GM12878 (cell line): Measurements from ENCODE around the gene HP1BP3. TPM values are rescaled to one million over a fixed set of nuclear protein-coding genes. Genes with fewer than 3 reads are reported as not detected.

ENCODE experiments used
- CBX5 ChIP-seq: sonication (generic); IDR thresholded peaks from 2 replicates; pipeline ENCODE4 v1.6.1; 2016; ENCODE audit warnings: low read depth, moderate library complexity, mild to moderate bottlenecking, inconsistent platforms
- E4F1 ChIP-seq: fragments of 450-650 bp; IDR thresholded peaks from 2 replicates; pipeline ENCODE4 v1.6.1; 2018; ENCODE audit warnings: borderline replicate concordance, mild to moderate bottlenecking; ENCODE audit not compliant: partially characterized antibody
- MEF2A ChIP-seq: IDR thresholded peaks from 2 replicates; pipeline ENCODE4 v1.6.1; 2011; ENCODE audit warnings: low read depth, mild to moderate bottlenecking, low read length, moderate library complexity; ENCODE audit not compliant: insufficient read depth
- NBN ChIP-seq: fragments of 450-650 bp; IDR thresholded peaks from 2 replicates; pipeline ENCODE4 v1.6.1; 2016
- NFYA ChIP-seq: IDR thresholded peaks from 2 replicates; pipeline ENCODE4 v1.6.1; 2011; ENCODE audit warnings: low read depth, mild to moderate bottlenecking, low read length, improper control_type of control experiment, borderline replicate concordance
- NKRF ChIP-seq: fragments of 450-650 bp; conservative IDR thresholded peaks from 2 replicates; pipeline ENCODE4 v1.6.1; 2017; ENCODE audit warnings: mild to moderate bottlenecking, moderate library complexity
- PRDM15 ChIP-seq: fragments of 450-650 bp; formaldehyde crosslinking; IDR thresholded peaks from 2 replicates; pipeline ENCODE4 v1.4.0; 2020; ENCODE audit warnings: mild to moderate bottlenecking, moderate library complexity
- RAD21 ChIP-seq: IDR thresholded peaks from 2 replicates; pipeline ENCODE4 v1.6.1; 2011; ENCODE audit warnings: mild to moderate bottlenecking, low read depth, low read length, moderate library complexity; ENCODE audit not compliant: insufficient read depth
- SIX5 ChIP-seq: IDR thresholded peaks from 2 replicates; pipeline ENCODE4 v1.6.1; 2011; ENCODE audit warnings: mild to moderate bottlenecking, low read depth, low read length, moderate library complexity; ENCODE audit not compliant: severe bottlenecking
- SKIL ChIP-seq: fragments of 450-650 bp; IDR thresholded peaks from 2 replicates; pipeline ENCODE4 v1.6.1; 2017; ENCODE audit warnings: mild to moderate bottlenecking, low read depth, inconsistent platforms; ENCODE audit not compliant: poor library complexity, severe bottlenecking
- SUZ12 ChIP-seq: fragments of 200-600 bp; sonication (generic); IDR thresholded peaks from one replicate; pipeline ENCODE4 v1.6.1; 2018; ENCODE audit warnings: antibody characterized with exemption, mild to moderate bottlenecking; ENCODE audit not compliant: unreplicated experiment
- ZBTB4 ChIP-seq: fragments of 450-650 bp; formaldehyde crosslinking; IDR thresholded peaks from 2 replicates; pipeline ENCODE4 v1.4.0; 2022; ENCODE audit warnings: mild to moderate bottlenecking, moderate library complexity
- ZNF207 ChIP-seq: fragments of 450-650 bp; IDR thresholded peaks from 2 replicates; pipeline ENCODE4 v1.6.1; 2014; ENCODE audit warnings: antibody characterized with exemption, mild to moderate bottlenecking, borderline replicate concordance
- ZNF622 ChIP-seq: fragments of 450-650 bp; IDR thresholded peaks from 2 replicates; pipeline ENCODE4 v1.6.1; 2017; ENCODE audit warnings: mild to moderate bottlenecking, inconsistent platforms
- polyA plus RNA-seq, 11 experiments: library from polyadenylated mRNA; depleted of rRNA in 4 of 11; unstranded in 6 of 11; stranded (reverse) in 5 of 11; fragments of >200 nt; fragmentation: Nextera tagmentation in 4 of 11; fragmentation: Illumina TruSeq in 1 of 11; extraction: Ambion mirVana in 4 of 11; extraction: Trizol in 1 of 11; gene quantifications; 1 replicate in 1 of 11; 2 replicates in 10 of 11; pipeline versions ENCODE4 v1.2.1 to v1.2.3, GENCODE V29; 2011 to 2016; ENCODE audit warnings: inconsistent platforms in 2 of 11, missing spikeins in 2 of 11, low read depth in 1 of 11
- total RNA-seq, 4 experiments: library from RNA; depleted of rRNA in 3 of 4; stranded (reverse); fragments of >200 nt in 3 of 4; fragmentation: Illumina TruSeq in 1 of 4; extraction: Trizol in 1 of 4; gene quantifications; 2 replicates each; pipeline versions ENCODE4 v1.2.1 to v1.2.3, GENCODE V29; 2013 to 2021

Gene HP1BP3
- total and polyA plus RNA-seq, 10 of the 15 experiments (the other 5 are each of a cell fraction or from before 2014, with no cell fraction given) = 32.6 to 188 (median 133) TPM

- TF ChIP-seq PRDM15 = no peak
- TF ChIP-seq MEF2A = no peak
- no peak for TF ChIP-seq SUZ12
- no peak for TF ChIP-seq ZBTB4 (CRISPR knock-in tag)
- no peak for TF ChIP-seq SKIL
- no peak for TF ChIP-seq ZNF207
- no peak for TF ChIP-seq SIX5
- TF ChIP-seq RAD21 = peak; percentile 11; the same call in 1 of the 2 replicates
- TF ChIP-seq E4F1 = no peak
- TF ChIP-seq NFYA = no peak
- TF ChIP-seq CBX5 = no peak
- no peak for TF ChIP-seq NKRF
- TF ChIP-seq NBN = no peak; the same call in 1 of the 2 replicates
- no peak for TF ChIP-seq ZNF622
These were observed 54.3 kb downstream of the HP1BP3 start, which contains the start of gene SH2D5 (continued) for GRCh38 chr1:20732588-20733359.
